GM21723 (cell line): ENCODE results near the gene ERG.

ENCODE experiments used
- ATAC-seq: cut with Tn5 transposase; IDR thresholded peaks from one replicate; pipeline ENCODE4 v1.9.1; 2021; ENCODE audit warnings: mild to moderate bottlenecking, moderate library complexity; ENCODE audit not compliant: unreplicated experiment

ERG gene

GRCh38 chr21:38341546-38342012 is 156.7 kb downstream of the ERG start:
- ATAC-seq = no peak

DNA sequence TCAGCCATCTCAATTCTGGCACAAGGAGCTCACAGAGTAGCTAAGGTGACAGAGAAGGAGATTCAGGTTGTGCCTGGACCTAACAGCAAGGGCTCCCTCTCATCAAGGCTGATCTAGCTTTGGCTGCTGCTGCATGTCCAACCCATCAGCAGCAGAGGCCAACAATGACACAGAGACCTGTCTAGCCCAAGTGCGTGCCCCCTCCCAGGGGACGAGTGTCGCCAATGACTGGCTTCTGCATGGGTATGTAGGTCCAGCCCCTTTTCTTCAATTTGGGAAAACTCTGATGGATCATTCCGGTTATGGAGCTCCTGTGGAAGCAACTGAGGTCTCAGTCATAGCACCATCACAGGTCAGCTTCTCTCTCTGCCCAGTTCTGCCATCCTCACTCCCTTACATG is 158.1 kb downstream of the ERG start:
- ATAC-seq = no peak

DNA sequence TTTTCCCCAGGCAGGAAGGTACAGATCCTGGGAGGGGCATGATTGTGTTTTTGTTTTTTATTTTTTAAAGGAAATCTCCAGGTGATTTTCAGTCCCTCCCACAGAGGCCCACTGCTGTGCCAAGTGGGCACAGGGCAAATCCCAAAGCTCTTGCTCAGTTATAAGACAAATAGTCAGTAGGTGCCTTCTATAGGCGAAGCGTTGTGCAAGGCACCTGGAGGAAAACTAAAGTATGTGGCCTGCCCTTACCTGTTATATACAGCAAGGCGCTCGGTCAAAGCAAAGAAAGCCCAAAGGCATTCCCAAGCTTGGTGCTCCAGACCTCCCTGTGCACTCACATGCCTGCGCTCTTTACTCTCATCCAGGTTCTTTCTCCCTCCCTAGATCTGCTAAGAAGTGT is 160.5 kb downstream of the ERG start:
- ATAC-seq = no peak

- no peak for ATAC-seq
Measured at GRCh38 chr21:38334866-38335265, 163.4 kb downstream of the ERG start.

GRCh38 chr21:38333301-38334272 is 164.7 kb downstream of the ERG start:
- no peak for ATAC-seq

- no peak for ATAC-seq
Measured at GRCh38 chr21:38330666-38331065, 167.6 kb downstream of the ERG start.
